ENCODE data around the gene ATP13A4. TPM values are rescaled to one million over a fixed set of nuclear protein-coding genes. Genes with fewer than 3 reads are reported as not detected.

Gene ATP13A4
- total and polyA plus RNA-seq, 2 of the 8 experiments (the other 6 are each of a cell fraction or from before 2014, with no cell fraction given) = 0.12 TPM; not detected in 1

GRCh38 chr3:193354423-193354822 lies 200.3 kb downstream of the ATP13A4 start (continued):
- TF ChIP-seq CHD7 (IDR thresholded peaks at IDR 0.05; ENCODE audit: insufficient replicate concordance, low read length) (no peak), SIX5 (IDR thresholded peaks at IDR 0.05; ENCODE audit: low read depth, low read length) (no peak), GTF2F1 (IDR thresholded peaks at IDR 0.05; ENCODE audit: borderline replicate concordance, low read depth, low read length) (no peak), ATF3 (IDR thresholded peaks at IDR 0.05; ENCODE audit: insufficient read depth, low read depth, low read length) (no peak), TCF12 (IDR thresholded peaks at IDR 0.05; ENCODE audit: low read depth, low read length) (no peak), RFX5 (IDR thresholded peaks at IDR 0.05; ENCODE audit: borderline replicate concordance, low read depth, low read length) (no peak), GABPA (IDR thresholded peaks at IDR 0.05; ENCODE audit: borderline replicate concordance, insufficient read depth, low read length) (no peak), CBX8 (IDR thresholded peaks at IDR 0.05; ENCODE audit: borderline replicate concordance, low read depth, low read length) (no peak)
